GM10248 (cell line): ENCODE data around the gene HIF1A.
"Not testable (repeated sequence)": the region's sequence is repeated elsewhere in the genome, so short reads cannot be mapped to it uniquely, and the experiment has no call there.

Experiments used
- CTCF ChIA-PET: fragments of 300-600 bp; sonication (Branson Sonifier 250); formaldehyde crosslinking; extraction: SDS; loops from one replicate; lab custom pipeline; 2021; ENCODE audit warnings: antibody characterized with exemption; lab: Yijun Ruan, JAX
- POLR2A ChIA-PET: fragments of 350-650 bp; sonication (Branson Sonifier 250); formaldehyde crosslinking; extraction: SDS; loops from one replicate; lab custom pipeline; 2020; ENCODE audit warnings: antibody characterized with exemption; lab: Yijun Ruan, JAX
- DNase-seq: peaks from one replicate; pipeline ENCODE4 v3.0.0; 2012; ENCODE audit errors: extremely low spot score
- CTCF ChIP-seq: IDR thresholded peaks from 2 replicates; pipeline ENCODE4 v1.5.1; 2012; ENCODE audit warnings: mild to moderate bottlenecking, low read depth; ENCODE audit errors: extremely low read depth, missing control alignments, control extremely low read depth

Gene HIF1A

DNA sequence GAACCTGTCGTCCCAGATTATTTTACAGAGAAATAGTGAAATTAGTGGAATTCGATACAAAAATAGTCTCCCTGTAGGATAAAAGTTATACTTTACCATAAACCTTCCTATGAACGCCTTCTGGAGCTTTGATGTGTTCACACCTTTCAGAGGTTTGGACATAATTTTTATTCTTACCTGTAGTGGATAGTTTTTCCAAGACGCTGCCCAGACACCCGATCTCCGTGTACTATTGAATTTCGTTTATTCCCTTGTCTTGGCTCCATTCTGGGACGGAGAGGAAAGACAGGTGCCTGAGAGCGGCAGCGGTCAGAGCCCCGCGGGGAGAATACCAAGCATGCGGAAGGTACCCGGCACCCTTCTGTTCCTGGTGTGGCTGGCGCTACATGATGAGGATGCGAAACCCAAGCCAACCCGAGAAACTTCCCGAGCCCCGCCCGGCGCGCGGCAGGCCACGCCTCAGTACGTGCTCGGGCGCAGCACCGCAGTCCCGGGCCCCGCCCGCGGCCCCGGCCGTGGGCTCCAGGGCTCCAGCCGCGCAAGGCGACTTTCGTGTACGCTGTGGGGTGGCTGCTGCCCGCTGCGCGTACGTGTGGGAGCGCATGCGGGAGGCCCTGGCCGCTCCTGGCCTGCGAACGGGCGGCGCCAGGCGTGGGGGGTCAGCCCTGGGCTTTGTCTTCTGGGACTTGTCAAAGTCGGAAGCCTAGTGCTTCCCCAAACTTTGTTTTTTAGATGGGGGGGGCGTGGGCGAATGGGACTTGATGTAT lies 55.6 kb downstream of the HIF1A start:
- CTCF ChIA-PET, result interaction anchor here (1.0 to 3.5 kb wide), 4 partner anchors 9 to 374 kb away, joined by 3 to 24 read pairs (median 6); partner anchors contain the start of gene SNAPC1
- POLR2A ChIA-PET, result no interaction called here
- TF ChIP-seq CTCF, result no peak
- DNase-seq, result peak; percentile 89

- ChIA-PET POLR2A (no interaction called here), CTCF (interaction anchor here (1.0 to 3.5 kb wide), 3 partner anchors 9 to 373 kb away, joined by 3 to 24 read pairs (median 3); partner anchors contain the start of gene SNAPC1)
- TF ChIP-seq CTCF, result no peak
- no peak for DNase-seq
Measured at GRCh38 chr14:61751475-61751989, 56.2 kb downstream of the HIF1A start.

GRCh38 chr14:61752626-61753025 lies 57.3 kb downstream of the HIF1A start:
- ChIA-PET POLR2A (interaction anchor here (1.1 kb wide), 1 partner anchor 9 kb away, joined by 9 read pairs; the partner anchor contains the start of gene SNAPC1), CTCF (interaction anchor here (0.6 to 3.5 kb wide), 6 partner anchors 9 to 85 kb away, joined by 3 to 24 read pairs (median 6); partner anchors contain the start of gene SNAPC1)
- TF ChIP-seq CTCF, result no peak
- peak; percentile 50 for DNase-seq

DNA sequence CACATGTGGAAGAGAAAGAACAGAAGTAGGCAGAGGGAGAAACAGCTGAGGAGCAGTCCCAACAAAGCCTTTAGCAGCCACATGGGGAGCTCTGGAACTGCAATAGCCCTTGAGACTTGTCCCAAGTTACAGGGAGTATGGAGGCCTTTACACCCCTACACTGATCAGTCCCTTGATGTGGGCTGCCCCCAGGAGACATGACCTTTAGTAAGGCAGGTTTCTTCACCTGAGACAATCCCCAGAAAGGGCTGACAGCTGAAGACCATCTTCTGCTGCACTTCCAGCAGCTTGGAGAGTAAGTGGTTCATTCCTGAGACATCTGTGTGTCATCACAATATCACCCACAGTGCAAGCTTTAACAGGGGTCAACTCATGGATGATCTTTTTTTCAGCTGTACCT lies 58.3 kb downstream of the HIF1A start:
- peak; percentile 24 for TF ChIP-seq CTCF
- CTCF ChIA-PET, result interaction anchor here (1.4 to 3.5 kb wide), 4 partner anchors 8 to 84 kb away, joined by 3 to 24 read pairs (median 8); partner anchors contain the start of gene SNAPC1
- POLR2A ChIA-PET, result no interaction called here
- no peak for DNase-seq

GRCh38 chr14:61754627-61755381 lies 59.5 kb downstream of the HIF1A start:
- ChIA-PET CTCF (interaction anchor here (2.6 kb wide), 1 partner anchor 83 kb away, joined by 11 read pairs; no protein-coding TSS in a partner anchor), POLR2A (no interaction called here)
- TF ChIP-seq CTCF, result no peak
- DNase-seq, result no peak

GRCh38 chr14:61755382-61755742 lies 60.0 kb downstream of the HIF1A start:
- DNase-seq, POLR2A ChIA-PET, CTCF ChIA-PET: not testable (repeated sequence)
